Pancreas (tissue), 10 donors: Measurements from ENCODE around the gene ELOVL2. TPM values are rescaled to one million over a fixed set of nuclear protein-coding genes. Genes with fewer than 3 reads are reported as not detected.
"Not testable (repeated sequence)": the region's sequence is repeated elsewhere in the genome, so short reads cannot be mapped to it uniquely, and the experiment has no call there.

Experiments
- ATAC-seq, 4 donors: fragments of 200-7000 bp; cut with Tn5 transposase; one replicate each; pipeline versions ENCODE4 v1.8.0 to v1.9.1; 2020; ENCODE audit warnings: mild to moderate bottlenecking in 4 of 4, moderate library complexity in 4 of 4
- DNase-seq, 6 donors: peaks; one replicate each; pipeline ENCODE4 v3.0.0-alpha.2; 2020
- FAIRE-seq: peaks from 2 replicates; lab custom pipeline; 2012; peaks lifted over from hg19 to GRCh38; lab: Jason Lieb, UNC
- H3K27ac ChIP-seq, 4 donors: fragments of 200-600 bp; sonication (generic); 1 replicate in 3 of 4; 2 replicates in 1 of 4; pipeline versions ENCODE4 v1.5.0 to v1.8.0; 2020
- H3K27me3 ChIP-seq, 4 donors: fragments of 200-600 bp; one replicate each; pipeline ENCODE4 v1.8.0; 2021
- H3K36me3 ChIP-seq, 3 donors: fragments of 200-600 bp; sonication (generic) in 1 of 3; one replicate each; pipeline versions ENCODE4 v1.5.0 to v1.8.0; 2020 to 2021
- H3K4me1 ChIP-seq, 3 donors: fragments of 200-600 bp; one replicate each; pipeline ENCODE4 v1.8.0; 2021
- H3K4me3 ChIP-seq, 4 donors: fragments of 200-600 bp; sonication (generic) in 2 of 4; one replicate each; pipeline versions ENCODE4 v1.5.0 to v1.8.0; 2020 to 2021
- H3K9me3 ChIP-seq, 4 donors: fragments of 200-600 bp; one replicate each; pipeline ENCODE4 v1.8.0; 2021
- WGBS, 2 donors: extraction: QIAGEN DNeasy Blood & Tissue Kit; methylation state at CpG; one replicate each; pipeline ENCODE4 v1.1.7; 2013; 5-methylcytosine and 5-hydroxymethylcytosine counted together
- intact Hi-C, 3 donors: fragments of 100-400 bp; cut with DNase I; formaldehyde crosslinking; loops; one replicate each; pipeline versions ENCODE4 v1.11.1 to v1.14.2; 2022
- polyA plus RNA-seq, 2 donors: library from polyadenylated mRNA; stranded (reverse); fragments of 200-250 nt; gene quantifications; one replicate each; pipeline ENCODE4 v1.2.3, GENCODE V29; 2013
- total RNA-seq, 6 donors: library from RNA; stranded (reverse); fragmentation: NEBNext Ultra II Directional in 4 of 6; extraction: Animal tissue kit (Norgen Biotek cat#: 25700) in 4 of 6; gene quantifications; one replicate each; pipeline versions ENCODE4 v1.2.1 to v1.2.4, GENCODE V29; 2021 to 2023
- TF ChIP-seq, protein P1 (sequence below), 4 donors: fragments of 200-600 bp; sonication (generic) in 3 of 4; IDR thresholded peaks; one replicate each; pipeline versions ENCODE4 v1.5.0 to v1.8.0; 2021; ENCODE audit warnings: antibody characterized with exemption in 4 of 4
- donor health status: healthy with polysubstance abuse.
- donor health status: DM: no; HTN: no; CAD: no; lungs with moderate emphysema.
- donor health status: DM: no; HTN: no; CAD: no.
- donor health status: control.
- donor health status: control.
- donor health status: Bipolar disorder and iron deficiency.
- donor health status: DM: yes; HTN: yes; CAD: no.
- donor health status: DM: no; HTN: no; CAD: no.
- donor health status: DM: no; HTN: no; CAD: no.
- donor health status: DM: yes; HTN: yes; CAD: no.

Gene ELOVL2
- total and polyA plus RNA-seq, 8 donors: 1.3 to 2.2 (median 1.6) TPM

GRCh38 chr6:10999994-11000393 is 44.1 kb downstream of the ELOVL2 start:
- FAIRE-seq (no peak), ATAC-seq (peak in 2 of 4 donors; percentile 22 to 38), DNase-seq (no peak)
- Histone ChIP-seq H3K27ac (no peak overlapping the region), H3K4me3 (no peak overlapping the region), H3K4me1 (peaks cover 0 to 14% (median 0%) of the 10 kb centered on the region in 3 donors), H3K27me3 (no peaks in the 10 kb centered on the region), H3K9me3 (no peaks in the 10 kb centered on the region), H3K36me3 (no peaks in the 10 kb centered on the region)
- TF ChIP-seq, protein P1, sequence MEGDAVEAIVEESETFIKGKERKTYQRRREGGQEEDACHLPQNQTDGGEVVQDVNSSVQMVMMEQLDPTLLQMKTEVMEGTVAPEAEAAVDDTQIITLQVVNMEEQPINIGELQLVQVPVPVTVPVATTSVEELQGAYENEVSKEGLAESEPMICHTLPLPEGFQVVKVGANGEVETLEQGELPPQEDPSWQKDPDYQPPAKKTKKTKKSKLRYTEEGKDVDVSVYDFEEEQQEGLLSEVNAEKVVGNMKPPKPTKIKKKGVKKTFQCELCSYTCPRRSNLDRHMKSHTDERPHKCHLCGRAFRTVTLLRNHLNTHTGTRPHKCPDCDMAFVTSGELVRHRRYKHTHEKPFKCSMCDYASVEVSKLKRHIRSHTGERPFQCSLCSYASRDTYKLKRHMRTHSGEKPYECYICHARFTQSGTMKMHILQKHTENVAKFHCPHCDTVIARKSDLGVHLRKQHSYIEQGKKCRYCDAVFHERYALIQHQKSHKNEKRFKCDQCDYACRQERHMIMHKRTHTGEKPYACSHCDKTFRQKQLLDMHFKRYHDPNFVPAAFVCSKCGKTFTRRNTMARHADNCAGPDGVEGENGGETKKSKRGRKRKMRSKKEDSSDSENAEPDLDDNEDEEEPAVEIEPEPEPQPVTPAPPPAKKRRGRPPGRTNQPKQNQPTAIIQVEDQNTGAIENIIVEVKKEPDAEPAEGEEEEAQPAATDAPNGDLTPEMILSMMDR (IDR thresholded peaks at IDR 0.05): no peak
- intact Hi-C loops: no loop called here
- 55 to 63% methylated on average over 2 of the region's 2 CpGs for WGBS, 2 donors

- Histone ChIP-seq H3K27me3 (no peaks in the 10 kb centered on the region), H3K9me3 (no peaks in the 10 kb centered on the region), H3K27ac (no peak overlapping the region), H3K4me3 (no peak overlapping the region), H3K36me3 (no peaks in the 10 kb centered on the region), H3K4me1 (peaks cover 0 to 9% (median 0%) of the 10 kb centered on the region in 3 donors)
- TF ChIP-seq, protein P1 (IDR thresholded peaks at IDR 0.05): no peak
- no peak for DNase-seq
- ATAC-seq: no peak
- no peak for FAIRE-seq
- 81 to 82% methylated on average over 4 of the region's 4 CpGs for WGBS, 2 donors
- intact Hi-C loops: no loop called here
Measured at GRCh38 chr6:10995114-10995707, 48.9 kb downstream of the ELOVL2 start.

GRCh38 chr6:10993896-10994295 is 50.2 kb downstream of the ELOVL2 start:
- no peak overlapping the region for H3K27ac ChIP-seq
- H3K36me3 ChIP-seq: no peaks in the 10 kb centered on the region
- no peak overlapping the region for H3K4me3 ChIP-seq
- no peaks in the 10 kb centered on the region for H3K9me3 ChIP-seq
- H3K4me1 ChIP-seq: no peaks in the 10 kb centered on the region
- TF ChIP-seq, protein P1 (IDR thresholded peaks at IDR 0.05): no peak
- 89 to 92% methylated on average over 8 of the region's 8 CpGs for WGBS, 2 donors
- no peaks in the 10 kb centered on the region for H3K27me3 ChIP-seq
- FAIRE-seq (no peak), ATAC-seq (no peak), DNase-seq (no peak)
- intact Hi-C loops: no loop called here

DNA sequence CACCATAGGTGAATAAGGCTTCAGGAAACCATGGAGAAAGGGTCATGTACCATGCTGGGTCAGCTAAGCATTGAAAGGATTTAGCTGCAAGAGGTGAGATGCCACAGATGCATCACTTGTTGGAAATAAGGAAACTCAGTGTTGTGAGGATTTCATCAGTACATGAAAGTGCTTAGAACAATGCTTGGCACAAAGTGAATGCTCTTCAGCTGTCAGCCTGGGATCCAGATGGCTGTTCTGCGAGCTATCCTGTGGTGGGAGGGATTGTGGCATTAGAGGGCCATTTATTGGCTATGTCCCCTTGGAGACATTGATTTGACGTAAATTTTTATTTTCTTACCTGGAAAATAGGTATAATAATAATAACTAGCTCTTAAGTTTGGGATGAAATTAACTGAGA is 53.0 kb downstream of the ELOVL2 start:
- no peaks in the 10 kb centered on the region for H3K36me3 ChIP-seq

GRCh38 chr6:10989587-10989986 is 54.5 kb downstream of the ELOVL2 start:
- ATAC-seq (no peak), DNase-seq (no peak), FAIRE-seq (no peak)
- no peaks in the 10 kb centered on the region for H3K36me3 ChIP-seq
- no peaks in the 10 kb centered on the region for H3K9me3 ChIP-seq
- H3K27me3 ChIP-seq: no peaks in the 10 kb centered on the region
- 85 to 94% methylated on average over 15 of the region's 15 CpGs for WGBS, 2 donors
- H3K4me3 ChIP-seq: no peak overlapping the region
- intact Hi-C loops: no loop called here
- H3K27ac ChIP-seq: no peak overlapping the region
- TF ChIP-seq, protein P1 (IDR thresholded peaks at IDR 0.05): no peak
- H3K4me1 ChIP-seq: no peaks in the 10 kb centered on the region

More for the DNA sequence above, 53.0 kb downstream of the ELOVL2 start:
- intact Hi-C loops: no loop called here
- TF ChIP-seq, protein P1 (IDR thresholded peaks at IDR 0.05): no peak
- Histone ChIP-seq H3K4me3 (no peak overlapping the region), H3K4me1 (no peaks in the 10 kb centered on the region), H3K9me3 (no peaks in the 10 kb centered on the region), H3K27ac (no peak overlapping the region), H3K27me3 (no peaks in the 10 kb centered on the region)
- no peak for ATAC-seq
- no peak for DNase-seq
- no peak for FAIRE-seq
- WGBS, 2 donors: 42 to 51% methylated on average over 2 of the region's 2 CpGs

DNA sequence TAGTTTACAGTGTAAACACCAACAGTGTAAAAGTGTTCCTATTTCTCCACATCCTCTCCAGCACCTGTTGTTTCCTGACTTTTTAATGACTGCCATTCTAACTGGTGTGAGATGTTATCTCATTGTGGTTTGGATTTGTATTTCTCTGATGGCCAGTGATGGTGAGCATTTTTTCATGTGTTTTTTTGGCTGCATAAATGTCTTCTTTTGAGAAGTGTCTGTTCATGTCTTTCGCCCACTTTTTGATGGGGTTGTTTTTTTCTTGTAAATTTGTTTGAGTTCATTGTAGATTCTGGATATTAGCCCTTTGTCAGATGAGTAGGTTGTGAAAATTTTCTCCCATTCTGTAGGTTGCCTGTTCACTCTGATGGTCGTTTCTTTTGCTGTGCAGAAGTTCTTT is 59.1 kb downstream of the ELOVL2 start:
- DNase-seq, H3K9me3 ChIP-seq, H3K27ac ChIP-seq, intact Hi-C loops, H3K4me1 ChIP-seq, H3K36me3 ChIP-seq, ATAC-seq, H3K4me3 ChIP-seq, FAIRE-seq, H3K27me3 ChIP-seq: not testable (repeated sequence)
- 25 to 90% methylated on average over 1 to 2 of the region's 2 CpGs for WGBS, 2 donors
